Activated CD4-positive, CD25-positive, alpha-beta regulatory T cell treated with anti-CD3 and anti-CD28 coated beads, Interleukin-2, amount 50 U/mL, for 16 hours (primary cell): ENCODE data around the gene CCDC141.

Experiments used
- DNase-seq: peaks from one replicate; pipeline ENCODE4 v3.0.0-alpha.2; 2020; ENCODE audit warnings: low read depth, low spot score

Gene CCDC141

DNA sequence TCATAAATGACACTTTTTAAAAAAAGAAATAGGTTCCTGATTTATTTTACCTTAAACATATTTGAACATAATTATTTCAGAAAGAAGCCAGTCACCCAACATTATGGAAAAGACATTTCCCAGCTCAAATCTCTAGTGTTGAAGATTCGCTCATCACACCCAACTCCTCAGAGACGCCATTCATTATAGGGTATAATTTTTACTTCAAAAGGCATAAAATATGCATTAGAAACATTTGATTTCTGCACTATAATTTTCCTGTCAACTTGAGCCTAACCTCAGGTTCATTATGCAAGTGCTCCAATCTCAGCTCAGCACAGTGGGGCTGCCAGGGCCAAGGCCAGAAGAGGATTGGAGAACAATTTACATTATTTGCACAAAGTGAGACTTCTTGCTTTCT is 183.9 kb downstream of the CCDC141 start:
- no peak for DNase-seq

DNA sequence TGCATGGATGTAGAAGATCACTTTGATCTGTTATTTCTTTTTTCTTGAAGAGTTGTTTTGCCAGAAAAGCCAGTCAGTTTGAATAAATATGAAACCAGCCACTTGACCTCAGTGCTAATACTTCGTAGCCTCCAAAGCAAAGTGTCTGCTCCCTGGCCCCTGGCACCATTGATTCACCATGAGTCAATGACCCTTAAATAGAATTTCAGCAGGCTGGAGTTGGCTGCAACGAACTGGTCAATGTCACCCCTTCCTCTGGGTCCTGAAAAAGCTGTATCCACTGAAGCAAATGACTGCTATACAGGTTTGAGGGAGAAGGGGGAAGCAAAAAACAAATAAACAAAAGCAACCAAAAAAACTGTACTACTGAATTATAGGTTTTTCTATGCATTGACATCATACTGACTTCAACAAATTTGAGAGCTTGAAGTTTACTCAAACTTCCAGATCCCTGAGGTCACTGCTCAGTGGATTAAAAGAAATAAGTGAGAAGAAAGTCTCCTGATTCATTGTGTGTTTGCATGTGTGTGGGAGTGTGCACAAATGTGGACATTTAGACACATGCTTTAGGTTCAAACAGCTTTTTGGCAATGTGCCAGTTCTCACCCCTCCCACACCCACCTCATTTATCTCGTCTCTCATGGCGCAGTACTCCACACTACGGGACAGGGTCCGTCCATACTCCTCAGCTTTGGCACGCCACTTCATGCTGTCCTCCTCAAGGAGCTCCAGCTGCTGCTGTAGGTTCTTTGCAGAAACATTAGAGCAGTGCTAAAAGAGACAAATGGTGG is 184.6 kb downstream of the CCDC141 start:
- DNase-seq: no peak

DNA sequence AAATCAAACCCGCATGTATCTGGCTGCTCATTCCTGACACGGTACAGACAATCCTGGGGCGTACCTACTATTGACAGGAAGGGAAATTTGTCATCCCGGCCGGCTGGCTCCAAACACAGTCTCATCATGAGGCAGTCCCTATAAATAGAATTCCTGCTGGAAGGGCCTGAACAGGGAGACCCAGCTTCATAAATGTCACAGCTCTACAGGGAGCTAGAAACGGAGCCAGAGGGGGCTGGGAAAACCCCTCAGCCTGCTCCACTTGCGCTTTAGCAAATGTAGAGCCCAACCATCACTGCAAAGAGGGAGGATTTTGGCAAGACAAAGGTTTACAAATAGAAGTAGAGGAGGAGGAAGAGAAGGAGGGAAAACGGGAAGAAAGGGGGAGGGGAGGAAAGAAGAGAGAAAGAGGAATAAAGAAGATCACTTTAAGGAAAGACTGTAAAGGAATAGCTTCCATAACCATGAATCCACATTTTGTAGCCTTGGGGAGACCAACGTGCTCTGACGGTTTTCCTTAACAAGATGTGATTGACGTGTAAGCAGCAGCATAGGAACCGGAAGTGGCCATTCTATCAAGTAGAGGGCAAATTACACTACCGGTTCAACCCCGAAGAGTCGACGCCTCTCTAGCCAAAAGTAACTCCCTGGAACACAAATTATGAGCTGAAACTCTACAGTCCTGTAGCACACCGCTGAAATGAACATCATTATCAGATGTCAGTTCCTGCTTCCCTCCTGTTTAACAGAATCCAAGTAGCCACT is 185.9 kb downstream of the CCDC141 start:
- no peak for DNase-seq

DNA sequence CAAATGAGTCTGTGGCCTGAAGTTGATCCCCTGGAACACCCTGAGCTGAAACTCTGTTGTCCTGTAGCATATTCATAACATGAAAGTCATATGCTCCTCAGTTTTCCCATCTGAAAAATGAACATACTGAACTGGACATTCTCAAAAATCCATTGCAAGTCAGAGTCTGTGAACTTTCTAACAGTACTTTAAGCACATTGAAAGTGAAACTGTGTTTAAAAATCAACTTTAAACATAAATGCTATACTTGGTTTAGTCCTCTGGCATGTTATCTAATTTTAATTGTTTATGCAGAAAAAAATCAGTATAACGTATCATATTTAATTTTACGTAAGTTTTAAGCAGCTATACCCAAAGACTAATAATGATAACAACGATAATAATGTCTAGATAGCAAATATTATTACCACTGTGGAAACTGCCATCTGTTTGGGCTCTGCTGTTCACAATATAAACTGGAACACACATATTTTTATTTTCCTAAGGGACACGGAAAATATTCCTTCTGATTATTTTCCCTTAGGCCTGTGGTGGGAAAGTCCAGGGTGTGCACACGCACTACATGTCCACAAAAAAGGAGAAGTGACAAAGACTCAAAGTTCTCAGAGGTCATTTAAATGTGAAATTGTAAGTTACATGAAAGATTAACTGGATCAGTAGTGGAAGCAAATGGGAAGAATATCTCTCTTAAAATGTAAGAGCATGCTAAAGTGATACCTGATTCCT is 186.6 kb downstream of the CCDC141 start:
- no peak for DNase-seq

DNA sequence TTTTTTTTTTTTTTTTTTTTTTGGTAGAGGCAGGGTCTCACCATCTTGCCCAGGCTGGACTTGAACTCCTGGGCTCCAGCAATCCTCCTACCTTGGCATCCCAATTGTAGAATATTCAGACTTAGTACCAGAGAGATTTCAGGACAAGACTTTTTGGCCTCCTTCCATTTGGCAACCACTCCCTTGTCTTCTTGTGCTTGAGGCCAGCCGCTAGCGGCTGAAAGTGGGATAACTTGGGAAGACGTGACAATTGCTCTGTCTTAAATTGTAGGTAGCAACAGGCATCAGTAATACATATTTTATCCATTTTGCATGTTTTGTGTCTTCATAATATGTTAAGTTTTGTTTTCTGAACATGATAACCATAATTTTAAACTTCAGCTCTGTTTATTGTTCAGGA is 189.4 kb downstream of the CCDC141 start:
- DNase-seq: no peak

DNA sequence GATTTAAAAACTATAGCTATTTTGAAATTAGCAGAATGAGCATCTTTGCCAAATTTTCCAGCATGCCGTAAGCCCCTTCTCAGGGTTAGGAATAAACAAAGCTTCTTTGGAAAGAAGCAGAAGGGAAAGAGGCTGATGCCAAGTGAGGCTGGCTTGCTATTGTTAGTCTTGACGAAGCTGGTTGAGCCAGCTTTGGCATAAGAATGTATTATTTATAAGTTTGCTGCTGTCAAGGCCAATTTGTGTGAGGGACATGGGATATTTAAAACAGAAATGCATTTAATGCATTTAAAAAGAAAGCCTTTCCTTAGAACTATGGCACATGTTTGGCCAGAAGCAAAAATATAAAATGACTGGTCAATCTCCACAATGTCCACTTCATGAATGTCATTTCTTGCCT is 190.2 kb downstream of the CCDC141 start:
- DNase-seq: no peak

DNA sequence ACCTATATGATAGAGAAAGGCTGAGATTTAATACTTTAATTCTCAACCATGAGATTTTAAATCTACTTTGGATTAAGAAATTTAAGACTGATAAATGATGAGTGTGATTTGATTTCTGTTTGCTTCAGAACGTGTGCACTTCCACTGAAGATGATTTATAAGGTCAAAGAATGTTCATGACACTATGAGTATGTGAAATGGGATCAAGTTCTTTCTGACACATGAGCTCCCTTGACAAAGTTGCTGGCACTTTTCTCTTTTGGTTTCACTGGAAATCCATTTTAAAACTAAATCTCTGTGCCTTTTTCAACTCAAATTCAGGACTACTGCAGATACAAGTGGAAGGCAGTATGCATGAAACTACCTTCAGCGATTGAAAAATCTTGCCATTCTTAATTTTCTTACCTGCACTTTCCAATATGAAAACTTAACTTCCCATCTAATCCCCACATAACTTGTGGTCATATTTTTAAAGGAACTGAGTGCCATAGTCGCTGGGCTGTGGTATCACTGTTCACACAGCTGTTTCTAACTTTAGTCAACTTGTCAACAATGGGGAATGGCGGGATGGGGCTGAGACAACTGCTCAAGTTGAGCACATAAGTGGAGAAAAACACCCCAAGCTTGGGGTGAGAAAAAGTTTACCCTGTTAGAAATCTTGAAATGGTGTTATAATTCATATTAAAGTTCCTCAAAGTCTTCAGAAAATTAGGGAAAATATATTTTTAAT is 190.9 kb downstream of the CCDC141 start:
- no peak for DNase-seq

DNA sequence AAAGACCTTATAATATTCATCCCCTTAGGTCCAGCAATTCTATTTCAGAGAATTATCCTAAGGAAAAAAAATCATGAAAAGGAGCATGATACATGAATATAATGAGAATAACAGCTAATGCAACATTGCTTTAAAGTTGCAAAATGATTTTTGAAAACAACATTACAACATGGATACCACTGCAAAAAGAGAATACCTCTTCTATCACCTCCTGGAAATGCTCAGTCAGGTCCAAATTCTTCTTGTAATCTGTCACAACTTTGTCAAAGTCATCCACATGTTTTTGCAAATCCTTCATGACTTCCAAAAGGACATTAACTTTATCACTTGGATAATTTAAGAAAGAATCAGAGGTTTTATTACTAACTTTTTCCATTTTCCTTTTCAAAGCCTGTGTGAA is 194.8 kb downstream of the CCDC141 start:
- no peak for DNase-seq

DNA sequence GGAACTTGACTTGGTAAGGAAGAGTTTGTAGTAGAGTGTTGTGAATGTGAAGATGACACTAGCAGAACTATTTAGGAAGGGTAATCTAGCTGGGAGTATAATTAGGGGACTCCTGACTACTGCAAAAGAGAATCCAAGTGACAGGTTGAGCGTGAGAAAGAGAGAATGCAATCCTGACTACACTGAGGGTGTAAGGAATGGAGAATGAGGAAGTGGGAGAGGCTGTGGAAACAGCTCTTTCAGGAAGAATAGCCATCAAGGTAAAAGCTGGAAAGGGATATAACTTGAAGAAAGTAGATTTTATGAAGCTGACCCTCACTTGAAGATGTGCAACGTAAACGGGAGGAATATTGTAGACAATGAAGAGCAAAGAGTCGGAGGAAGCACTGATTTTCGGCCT is 201.6 kb downstream of the CCDC141 start:
- no peak for DNase-seq

DNA sequence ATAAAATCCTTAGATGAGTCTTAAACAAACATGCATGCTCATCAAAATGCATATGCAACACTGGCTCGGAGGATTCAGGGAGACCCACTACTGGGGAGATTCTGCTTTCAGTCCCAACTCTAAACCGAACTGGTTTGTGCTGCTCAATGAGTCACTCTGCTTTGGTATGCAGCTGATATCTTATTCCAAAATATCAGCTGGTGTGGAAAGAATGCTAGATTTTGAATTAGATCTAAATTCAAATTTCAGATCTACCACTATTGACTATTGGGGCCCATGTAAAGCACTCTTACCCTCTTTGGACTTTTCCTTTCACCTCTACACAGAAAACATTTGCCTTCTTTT is 203.5 kb downstream of the CCDC141 start:
- DNase-seq: no peak

DNA sequence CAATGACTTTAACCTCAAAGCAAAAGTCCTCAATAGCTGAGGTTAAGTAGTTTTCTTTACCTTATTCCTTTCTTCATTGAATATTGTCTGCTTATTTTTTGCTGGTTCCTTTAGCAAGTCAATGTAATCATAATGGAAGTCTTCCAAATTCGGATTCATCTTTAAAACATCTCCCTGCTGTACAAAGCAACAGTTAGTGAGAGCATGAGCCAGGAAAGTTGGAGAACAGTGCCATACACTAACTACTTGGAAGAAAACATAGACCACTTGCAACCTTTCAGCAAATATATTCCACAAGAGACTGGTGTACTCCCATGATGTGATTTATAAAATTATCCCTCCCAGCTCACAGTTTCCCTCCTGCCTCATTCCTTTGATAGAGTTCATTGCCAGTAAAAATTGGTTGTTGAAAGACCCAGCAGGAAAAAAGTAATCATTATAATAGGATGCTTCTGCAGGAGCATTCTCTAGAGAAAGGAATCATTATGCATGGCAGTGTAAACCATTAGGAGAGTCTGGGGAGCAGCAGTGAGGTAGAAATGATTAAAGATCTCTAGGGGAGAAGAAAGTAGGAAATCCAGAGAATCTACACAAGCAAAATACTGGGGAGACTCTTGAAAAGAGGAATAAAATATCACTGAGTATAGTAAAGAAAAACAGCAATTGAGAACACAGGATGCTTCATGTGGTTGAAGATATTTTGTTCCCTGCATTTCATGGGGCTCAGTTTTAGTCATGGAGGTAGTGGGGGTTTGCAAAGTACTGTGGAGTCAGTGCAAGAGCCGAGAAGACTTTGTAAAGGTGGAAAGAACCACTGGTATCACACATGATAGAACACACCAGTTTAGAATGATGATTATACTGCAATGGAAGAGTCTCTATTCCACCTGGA is 204.1 kb downstream of the CCDC141 start:
- DNase-seq: no peak

DNA sequence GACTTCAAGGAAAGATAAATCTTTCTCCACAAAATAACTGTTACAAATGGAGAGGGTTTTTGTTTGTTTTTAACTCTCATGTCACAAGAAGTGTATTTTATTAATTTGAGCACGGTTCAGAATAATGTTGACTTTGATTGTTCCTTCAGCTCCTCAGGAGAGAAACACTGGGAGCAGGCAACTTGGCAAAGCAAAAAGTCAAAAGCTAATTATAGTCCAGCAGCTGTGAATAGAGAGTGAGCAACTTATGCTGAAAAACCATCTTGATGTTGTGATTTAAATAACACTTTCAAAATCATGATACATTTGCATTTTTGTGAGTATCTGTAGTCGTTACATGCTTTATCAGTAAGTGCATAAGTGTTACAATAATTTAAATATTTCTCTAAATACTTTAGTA is 205.2 kb downstream of the CCDC141 start:
- no peak for DNase-seq

DNA sequence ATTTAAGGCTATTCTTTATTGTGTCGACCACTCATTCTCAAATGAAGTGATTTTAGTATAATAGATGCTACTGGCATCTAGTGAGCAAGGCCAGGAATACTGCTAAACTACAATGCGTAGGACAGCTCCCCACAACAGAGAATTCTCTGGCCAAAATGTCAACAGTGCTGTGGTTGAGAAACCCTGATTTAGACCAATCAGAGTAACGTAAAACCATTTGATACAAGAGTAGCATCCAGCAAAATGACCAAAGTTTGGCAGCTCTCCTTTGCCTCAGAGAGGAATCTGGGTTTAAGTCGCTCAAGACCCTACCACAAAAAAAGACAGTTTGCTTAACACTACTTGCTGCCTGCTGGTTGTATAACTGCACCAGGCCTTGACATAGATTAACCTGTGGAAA is 205.7 kb downstream of the CCDC141 start:
- DNase-seq: no peak

DNA sequence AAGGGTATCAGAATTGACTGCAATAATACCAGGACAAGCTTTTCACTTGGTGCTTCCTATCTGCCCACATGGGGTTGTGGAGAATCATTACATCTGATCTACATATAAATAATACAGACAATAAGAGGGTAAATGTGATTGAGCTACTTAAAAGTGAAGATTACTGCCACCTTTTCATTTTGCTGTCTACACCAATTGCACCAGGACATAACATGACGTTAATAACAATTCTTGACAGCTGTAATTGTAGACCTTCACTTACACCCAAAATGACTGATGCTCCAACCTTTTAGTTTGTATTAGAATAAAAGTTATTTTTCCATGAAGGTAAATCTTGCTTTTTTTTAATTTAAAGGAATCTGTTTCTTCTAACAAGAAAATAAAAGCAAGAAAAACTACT is 206.2 kb downstream of the CCDC141 start:
- DNase-seq: no peak

DNA sequence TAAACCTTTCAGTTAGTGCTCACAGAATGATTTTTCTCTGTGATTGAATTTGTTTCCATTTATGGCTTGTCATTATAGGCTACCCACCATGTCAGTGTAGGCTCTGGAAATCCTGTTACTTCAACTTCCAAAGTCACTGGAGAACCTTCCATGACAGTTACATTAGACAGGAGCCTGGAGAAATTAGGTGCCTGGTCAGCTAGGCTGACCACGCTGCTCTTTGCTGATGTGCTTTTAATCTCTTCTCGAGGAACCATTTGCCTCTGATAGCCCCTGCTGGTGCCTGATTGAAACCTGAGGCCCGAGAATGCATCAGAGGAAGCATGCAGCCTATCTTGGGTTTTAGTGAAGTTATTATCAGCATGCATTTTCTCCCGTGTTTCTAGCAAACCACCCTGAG is 213.1 kb downstream of the CCDC141 start:
- DNase-seq: no peak

DNA sequence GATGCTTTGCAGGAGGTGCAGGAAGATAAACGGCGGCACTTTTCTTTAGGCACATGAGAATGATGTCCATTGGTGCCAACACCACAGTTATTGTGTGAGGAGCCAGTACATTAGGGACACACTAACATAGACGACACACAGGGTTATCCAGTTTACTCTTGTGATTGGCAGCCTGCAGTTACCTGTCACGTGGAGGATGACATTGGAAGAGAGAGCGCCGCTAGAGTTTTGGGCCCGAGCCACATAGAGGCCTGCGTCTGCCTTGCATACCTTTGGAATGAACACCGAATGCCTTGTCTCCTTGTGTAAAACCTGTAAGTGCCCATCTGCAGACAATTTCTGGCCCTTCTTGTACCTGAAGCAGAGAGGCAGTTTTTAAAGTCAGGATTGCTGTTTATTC is 215.9 kb downstream of the CCDC141 start:
- DNase-seq: no peak

DNA sequence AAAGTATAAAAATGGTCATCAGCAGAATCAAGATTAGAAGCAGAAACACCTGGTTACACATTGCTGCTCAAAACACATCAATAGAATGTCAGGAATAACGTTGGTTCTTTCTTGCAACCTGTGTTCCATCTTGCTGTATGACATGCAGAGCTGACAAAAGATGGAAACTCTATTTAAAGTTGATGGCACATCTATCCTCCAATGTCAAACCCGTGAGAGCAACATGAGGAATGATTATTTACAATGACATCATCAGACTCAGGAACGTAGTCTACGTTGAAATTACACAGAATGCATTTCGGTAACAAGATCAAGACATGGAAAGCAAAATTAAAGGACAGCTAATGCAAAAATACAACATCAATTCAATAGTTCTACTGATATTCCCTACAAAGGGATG is 216.6 kb downstream of the CCDC141 start:
- DNase-seq: no peak

DNA sequence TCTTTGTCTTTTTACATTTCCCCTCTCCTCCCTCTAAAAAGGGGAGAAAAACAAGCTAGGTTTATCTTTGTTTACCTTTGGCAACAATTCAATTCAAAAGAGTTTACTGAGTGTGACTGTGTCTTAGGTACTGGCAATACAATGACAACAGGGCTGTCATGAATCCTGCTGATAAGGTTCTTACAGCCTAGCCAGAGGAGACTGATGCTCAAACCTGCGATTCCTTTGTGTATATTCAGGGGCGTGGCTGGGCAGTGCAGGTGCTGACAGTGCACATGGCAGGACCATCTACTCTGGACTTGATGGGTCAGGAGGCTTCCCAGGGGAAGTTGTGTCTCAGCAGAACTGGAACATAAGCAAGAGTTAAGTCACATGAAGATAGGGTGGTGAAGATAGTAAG is 219.5 kb downstream of the CCDC141 start:
- no peak for DNase-seq

DNA sequence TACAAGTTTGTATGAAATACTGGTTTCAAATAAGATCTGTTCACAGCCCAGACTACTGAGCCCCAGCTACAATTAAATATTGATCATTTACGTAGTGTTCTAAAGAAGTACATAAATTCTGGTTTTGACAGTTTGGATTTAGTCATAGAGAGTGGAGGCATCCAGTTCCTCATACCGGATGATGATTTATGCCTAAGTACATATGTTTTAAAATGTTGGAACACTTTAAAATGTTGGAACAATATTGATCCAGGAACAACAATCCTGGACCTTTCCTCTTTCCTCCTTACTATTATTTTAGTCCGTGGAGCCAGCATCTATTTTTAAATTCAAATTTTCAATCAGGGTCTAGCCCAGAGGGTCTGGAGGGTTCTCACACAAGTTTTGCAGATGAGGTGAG is 220.0 kb downstream of the CCDC141 start:
- DNase-seq: no peak

DNA sequence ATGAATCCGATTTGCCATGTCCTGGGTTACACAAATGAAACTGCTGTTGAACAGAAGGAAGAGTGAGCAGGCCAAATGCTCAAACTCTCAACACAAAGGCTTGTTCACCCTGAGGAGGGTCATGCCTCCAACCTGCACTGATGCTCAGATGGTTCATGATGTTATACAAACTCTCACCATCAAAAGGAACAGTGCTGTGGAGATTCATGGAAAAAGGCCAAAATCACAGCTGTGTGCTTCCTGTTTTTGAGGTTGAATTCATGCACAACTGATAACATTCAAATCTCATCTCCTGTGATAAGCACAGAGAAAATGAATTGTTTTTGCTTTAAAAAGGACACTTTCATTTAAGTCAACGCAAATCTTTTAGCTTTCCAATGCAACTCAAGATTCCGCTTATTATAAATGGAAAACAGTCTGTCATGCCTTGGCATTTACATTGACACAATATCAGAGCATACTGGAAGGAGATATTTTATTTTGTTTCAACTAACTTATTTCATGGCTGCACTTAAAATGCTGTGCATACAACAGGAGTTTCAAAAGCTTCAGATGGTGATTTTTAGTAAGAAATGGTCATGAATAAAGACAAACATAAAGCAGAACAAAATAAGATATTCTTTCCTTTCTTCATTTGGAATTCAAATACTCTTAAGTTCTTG is 220.5 kb downstream of the CCDC141 start:
- no peak for DNase-seq

DNA sequence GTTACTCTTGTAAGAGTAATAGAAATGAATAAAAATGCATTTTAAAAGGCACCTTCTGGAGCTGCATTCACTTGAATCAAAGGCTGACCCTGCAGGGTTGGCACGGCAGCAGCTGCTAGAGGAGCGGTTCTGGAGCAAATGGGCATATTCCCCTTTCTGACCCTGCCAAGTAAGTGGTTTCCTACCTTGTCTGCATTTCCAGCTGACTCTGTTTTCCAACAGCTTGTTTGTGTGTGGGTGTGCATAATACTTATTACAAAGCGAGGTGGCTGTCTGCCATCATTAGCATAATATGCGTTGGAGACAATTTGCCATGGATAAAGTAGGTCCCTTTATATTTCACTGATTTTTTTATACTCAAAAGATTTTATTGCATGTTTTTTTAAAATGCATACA is 221.5 kb downstream of the CCDC141 start:
- no peak for DNase-seq
